HG02852 (cell line): ENCODE measurements around the gene SART1.
"Not testable (repeated sequence)": the region's sequence is repeated elsewhere in the genome, so short reads cannot be mapped to it uniquely, and the experiment has no call there.

Experiments
- ATAC-seq: cut with Tn5 transposase; IDR thresholded peaks from one replicate; pipeline ENCODE4 v1.9.1; 2021; ENCODE audit warnings: mild to moderate bottlenecking, moderate library complexity; ENCODE audit not compliant: unreplicated experiment

SART1 gene

DNA sequence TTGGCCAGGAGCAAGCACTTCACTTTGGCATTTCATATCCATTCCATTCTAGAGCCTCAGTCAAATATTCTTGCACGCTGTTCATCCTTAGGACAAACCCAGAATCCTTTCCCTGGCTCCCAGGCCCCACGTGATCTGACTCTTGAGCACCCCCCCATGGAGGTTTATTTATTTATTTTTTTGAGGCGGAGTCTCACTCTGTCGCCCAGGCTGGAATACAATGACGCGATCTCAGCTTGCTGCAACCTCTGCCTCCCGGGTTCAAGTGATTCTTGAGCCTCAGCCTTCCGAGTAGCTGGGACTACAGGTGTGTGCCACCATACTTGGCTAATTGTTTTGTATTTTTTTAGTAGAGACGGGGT, 29.0 kb upstream of the SART1 start:
- no peak for ATAC-seq

GRCh38 chr11:65934014-65934413, 27.5 kb upstream of the SART1 start:
- no peak for ATAC-seq

GRCh38 chr11:65937766-65938165, 23.8 kb upstream of the SART1 start:
- ATAC-seq, result no peak

- no peak for ATAC-seq
Observed at GRCh38 chr11:65941720-65942310, 19.7 kb upstream of the SART1 start.

DNA sequence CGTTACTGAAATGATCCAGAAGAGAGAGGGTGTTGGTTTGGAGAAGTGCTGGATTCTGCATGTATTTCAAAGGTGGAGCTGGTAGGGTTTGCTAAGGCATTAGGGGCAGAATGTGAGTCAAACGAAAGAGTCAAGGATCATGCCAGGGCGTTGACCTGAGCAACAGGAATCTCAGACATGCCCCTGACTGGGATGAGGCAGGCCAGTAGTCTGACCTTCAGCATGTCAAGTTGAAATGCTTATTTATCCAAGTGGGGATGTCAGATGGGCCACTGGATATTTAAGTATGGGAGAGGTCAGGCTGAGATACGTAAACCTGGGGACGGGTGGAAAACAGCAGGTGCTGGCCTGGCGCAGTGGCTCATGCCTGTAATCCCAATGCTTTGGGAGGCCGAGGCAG, 19.0 kb upstream of the SART1 start:
- no peak for ATAC-seq

GRCh38 chr11:65944191-65944590, 17.3 kb upstream of the SART1 start:
- ATAC-seq, result no peak

DNA sequence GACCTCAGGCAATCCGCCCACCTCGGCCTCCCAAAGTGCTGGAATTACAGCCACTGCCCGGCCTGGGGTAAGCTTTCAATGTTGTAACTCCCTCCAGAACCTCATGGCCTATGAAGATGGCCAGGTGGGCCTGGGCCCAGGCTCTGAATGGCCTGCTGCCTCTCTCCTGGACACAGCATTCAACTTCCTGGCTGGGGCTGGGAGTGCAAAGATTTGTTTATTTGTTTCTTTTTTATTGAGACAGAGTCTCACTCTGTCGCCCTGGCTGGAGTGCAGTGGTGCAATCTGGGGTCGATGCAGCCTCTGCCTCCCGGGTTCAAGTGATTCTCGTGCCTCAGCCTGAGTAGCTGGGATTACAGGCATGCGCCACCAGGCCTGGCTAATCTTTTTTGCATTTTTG, 16.8 kb upstream of the SART1 start:
- ATAC-seq, result no peak

DNA sequence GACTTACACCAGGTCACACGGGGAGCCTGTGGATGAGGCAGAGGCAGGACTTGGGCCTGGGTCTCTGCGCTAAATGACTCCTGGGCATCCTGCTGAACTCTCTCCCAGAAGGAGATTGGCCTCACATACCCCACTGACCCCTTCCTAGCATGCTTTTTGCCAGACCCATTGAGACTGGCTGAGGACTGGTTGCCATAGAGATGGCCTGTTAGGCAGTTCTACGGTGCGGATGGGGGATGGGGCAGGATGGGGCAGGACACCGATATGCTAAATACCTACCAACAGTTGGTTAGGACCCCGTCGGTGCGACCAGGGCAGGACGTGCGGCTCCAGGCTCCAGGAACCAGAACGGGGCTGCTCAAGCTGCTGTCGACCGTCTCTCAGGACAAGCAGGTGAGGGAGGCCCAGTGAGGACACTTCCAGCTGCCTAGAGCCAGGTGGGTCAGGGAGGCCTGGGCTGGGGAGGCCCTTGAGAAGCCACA, 16.1 kb upstream of the SART1 start, which contains the start of gene TSGA10IP:
TSGA10IP (plus strand) TSS at position 51 of the 482 bp plus-strand sequence; CDS start at position 247, 196 bp downstream.
- no peak for ATAC-seq

DNA sequence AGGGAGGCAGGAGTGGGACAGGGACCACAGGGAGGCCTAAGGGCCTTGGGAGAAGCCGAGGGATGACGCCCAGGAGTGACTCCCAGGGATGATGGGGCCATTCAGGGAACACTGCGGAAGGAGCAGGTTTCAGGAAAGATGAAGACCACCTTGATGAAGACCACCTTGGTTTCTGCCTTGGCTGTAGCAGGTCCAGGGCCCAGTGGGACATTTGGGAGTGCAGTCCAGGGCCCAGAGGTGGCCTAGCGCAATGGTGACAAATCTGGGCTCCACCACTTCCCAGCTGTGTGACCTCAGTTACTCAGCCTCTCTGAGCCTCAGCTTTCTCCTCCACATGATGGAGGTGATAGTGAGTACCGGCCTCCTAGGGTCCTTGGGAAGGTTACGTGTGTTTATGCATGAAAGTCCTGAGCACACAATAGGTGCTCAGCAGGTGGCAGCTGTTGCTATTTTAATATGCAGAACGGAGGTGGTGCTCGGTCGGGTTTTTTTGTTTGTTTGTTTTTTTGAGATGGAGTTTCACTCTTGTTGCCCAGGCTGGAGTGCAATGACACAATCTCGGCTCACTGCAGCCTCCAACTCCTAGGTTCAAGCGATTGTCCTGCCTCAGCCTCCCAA, 15.5 kb upstream of the SART1 start:
- no peak for ATAC-seq

DNA sequence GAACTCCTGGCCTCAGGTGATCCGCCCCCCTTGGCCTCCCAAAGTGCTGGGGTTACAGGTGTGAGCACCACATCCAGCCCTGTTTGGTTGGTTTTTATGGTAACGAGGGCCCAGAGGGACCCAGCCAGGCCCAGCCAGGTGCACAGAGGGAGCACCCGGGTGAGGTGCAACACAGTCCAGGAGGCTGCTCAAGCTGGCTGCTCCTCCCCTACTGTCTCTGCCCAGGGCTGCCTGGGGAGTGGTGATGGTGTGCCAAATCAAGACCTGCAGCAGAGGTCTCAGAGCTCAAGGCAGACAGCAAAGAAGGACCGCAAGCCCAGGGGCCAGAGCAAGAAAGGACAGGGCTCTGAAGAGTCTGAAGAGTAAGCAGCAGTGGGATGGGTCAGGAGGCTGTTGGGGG, 14.9 kb upstream of the SART1 start:
- no peak for ATAC-seq

DNA sequence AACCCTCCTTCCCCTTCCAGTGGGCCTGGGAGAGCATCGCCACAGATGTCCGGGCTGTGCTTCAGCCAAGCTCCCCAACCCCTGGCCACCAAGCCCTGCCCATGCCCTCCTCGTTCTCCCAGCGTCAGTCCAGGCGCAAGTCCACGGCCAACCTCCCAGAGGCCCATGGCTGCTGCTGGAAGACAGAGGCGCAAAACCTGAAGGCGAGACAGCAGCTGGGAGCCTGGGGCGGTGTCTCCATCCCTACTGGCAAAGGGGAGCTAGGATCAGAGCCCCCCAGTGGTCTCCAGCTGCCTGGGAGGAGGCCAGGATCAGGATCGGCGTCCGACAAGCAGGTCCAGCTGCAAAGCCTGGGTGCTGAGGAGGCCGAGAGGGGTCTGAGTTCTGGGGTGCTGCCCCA, 14.4 kb upstream of the SART1 start:
- no peak for ATAC-seq

DNA sequence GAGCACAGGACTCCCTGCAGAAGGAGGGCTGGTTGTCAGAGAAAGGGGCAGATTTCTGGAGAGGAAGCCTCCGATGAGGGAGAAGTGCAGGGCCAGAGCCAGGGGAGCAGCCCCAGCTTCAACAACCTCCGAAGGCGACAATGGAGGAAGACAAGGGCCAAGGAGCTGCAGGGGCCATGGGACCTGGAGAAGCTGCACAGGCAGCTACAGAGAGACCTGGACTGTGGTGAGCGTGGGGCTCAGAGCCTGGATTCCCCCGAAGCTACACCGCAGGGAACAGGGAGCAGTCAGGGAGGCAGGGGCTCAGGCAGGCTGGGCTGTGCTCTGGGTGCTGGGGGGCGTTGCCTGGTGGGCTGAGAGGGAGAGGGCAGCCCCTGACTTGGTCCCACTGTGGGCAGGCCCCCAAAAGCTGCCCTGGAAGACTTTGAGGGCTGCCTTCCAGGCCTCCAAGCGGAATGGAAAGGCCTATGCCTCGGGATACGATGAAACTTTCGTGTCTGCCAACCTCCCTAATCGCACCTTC, 13.9 kb upstream of the SART1 start:
- no peak for ATAC-seq

DNA sequence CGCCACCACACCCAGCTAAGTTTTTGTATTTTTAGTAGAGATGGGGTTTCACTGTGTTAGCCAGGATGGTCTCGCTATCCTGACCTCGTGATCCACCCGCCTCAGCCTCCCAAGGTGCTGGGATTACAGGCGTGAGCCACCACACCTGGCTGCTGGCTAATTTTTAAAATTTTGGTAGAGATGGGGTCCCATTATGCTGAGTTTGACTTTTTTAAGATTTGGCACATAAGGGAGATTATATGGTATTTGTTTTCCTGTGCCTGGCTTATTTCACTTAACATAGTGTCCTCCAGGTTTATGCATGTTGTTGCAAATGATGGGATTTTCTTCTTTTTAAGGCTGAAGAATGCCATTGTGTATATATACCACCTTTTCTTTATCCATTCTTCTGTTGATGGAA, 10.8 kb upstream of the SART1 start:
- not testable (repeated sequence) for ATAC-seq

DNA sequence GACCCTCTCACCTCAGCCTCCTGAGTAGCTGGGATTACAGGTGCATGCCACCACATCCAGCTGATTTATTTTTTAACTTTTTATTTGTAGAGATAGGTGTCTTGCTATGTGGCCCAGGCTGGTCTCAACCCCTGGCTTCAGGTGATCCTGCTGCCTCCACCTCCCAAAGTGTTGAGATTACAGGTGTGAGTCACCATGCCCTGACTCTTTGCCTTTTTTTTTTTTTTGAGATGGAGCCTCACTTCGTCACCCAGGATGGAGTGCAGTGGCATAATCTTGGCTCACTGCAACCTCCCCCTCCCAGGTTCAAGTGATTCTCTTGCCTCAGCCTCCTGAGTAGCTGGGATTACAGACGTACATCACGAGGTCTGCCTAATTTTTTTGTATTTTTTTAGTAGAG, 9.9 kb upstream of the SART1 start:
- ATAC-seq, result not testable (repeated sequence)

GRCh38 chr11:65952052-65952521, 9.4 kb upstream of the SART1 start:
- ATAC-seq, result no peak

GRCh38 chr11:65953471-65953870, 8.1 kb upstream of the SART1 start:
- ATAC-seq, result no peak

- no peak for ATAC-seq
Observed at GRCh38 chr11:65954771-65955170, 6.8 kb upstream of the SART1 start.

- ATAC-seq, result no peak
Observed at GRCh38 chr11:65958291-65958690, 3.2 kb upstream of the SART1 start.

DNA sequence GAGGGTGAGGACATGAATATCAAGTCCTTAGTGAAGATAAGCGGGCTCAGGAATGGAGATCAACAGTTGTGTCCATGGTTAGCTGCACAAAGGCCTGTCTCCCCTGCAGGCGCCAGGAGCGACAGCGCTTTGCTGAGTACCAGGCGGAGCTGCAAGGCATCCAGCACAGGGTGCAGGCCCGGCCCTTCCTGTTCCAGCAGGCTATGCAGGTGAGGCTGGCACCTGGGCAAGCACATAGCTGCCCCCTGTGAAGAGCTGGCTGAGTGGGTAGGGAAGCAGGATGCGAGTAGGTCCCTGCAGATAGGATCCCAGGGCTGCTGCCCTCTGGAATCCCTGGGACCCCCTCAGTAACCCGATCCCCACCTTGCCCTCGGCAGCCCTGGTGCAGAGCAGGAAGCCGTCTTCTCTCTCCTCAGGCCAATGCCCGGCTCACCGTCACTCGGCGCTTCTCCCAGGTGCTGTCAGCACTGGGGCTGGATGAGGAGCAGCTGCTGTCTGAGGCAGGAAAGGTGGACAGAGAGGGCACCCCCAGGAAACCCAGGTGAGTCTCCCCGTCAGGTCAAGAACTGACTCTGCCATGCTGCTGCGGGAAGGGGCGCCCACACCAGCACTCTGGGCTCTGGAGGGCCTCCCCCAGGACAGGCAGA, 2.6 kb upstream of the SART1 start:
- ATAC-seq, result no peak

- ATAC-seq, result no peak
Observed at GRCh38 chr11:65960824-65961266, 689 bp upstream of the SART1 start.

DNA sequence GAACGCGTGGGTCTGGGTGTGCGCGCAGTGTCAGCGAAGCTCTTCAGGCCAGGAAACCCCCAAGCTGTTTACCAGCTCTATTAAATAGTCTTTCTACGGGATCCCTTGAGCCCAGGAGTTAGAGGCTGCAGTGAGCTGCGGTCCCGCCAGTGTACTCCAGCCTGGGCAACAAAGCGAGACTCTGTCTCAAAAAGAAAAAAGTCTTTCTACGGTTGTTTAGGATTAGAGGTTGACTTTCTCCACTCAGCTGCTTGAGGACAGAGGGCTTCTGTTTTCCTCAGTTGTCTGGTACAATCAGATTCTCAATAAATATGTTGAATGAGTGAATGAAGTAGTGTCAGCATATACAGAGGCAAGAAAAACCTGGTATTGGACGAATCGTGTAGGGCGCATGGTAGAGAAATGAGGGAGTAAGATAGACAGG, 619 bp downstream of the SART1 start:
- ATAC-seq, result no peak

GRCh38 chr11:65964906-65965305, 3.4 kb downstream of the SART1 start:
- no peak for ATAC-seq
